WI38 (cell line): ENCODE data around the gene KLHL14.

Experiments used
- H3K4me3 ChIP-seq: 2 replicates; pipeline ENCODE4 v1.5.1; 2011; ENCODE audit warnings: low read depth, mild to moderate bottlenecking, control low read depth, low read length
- TF ChIP-seq, protein P1 (sequence below): IDR thresholded peaks from 2 replicates; pipeline ENCODE4 v1.5.1; 2012; ENCODE audit warnings: low read depth, mild to moderate bottlenecking, control low read depth, low read length

The KLHL14 gene

GRCh38 chr18:32777049-32777448, 4.2 kb upstream of the KLHL14 start:
- TF ChIP-seq, protein P1, sequence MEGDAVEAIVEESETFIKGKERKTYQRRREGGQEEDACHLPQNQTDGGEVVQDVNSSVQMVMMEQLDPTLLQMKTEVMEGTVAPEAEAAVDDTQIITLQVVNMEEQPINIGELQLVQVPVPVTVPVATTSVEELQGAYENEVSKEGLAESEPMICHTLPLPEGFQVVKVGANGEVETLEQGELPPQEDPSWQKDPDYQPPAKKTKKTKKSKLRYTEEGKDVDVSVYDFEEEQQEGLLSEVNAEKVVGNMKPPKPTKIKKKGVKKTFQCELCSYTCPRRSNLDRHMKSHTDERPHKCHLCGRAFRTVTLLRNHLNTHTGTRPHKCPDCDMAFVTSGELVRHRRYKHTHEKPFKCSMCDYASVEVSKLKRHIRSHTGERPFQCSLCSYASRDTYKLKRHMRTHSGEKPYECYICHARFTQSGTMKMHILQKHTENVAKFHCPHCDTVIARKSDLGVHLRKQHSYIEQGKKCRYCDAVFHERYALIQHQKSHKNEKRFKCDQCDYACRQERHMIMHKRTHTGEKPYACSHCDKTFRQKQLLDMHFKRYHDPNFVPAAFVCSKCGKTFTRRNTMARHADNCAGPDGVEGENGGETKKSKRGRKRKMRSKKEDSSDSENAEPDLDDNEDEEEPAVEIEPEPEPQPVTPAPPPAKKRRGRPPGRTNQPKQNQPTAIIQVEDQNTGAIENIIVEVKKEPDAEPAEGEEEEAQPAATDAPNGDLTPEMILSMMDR, result no peak
- no peak overlapping the region for H3K4me3 ChIP-seq

- no peak overlapping the region for H3K4me3 ChIP-seq
- TF ChIP-seq, protein P1, result no peak
Observed at GRCh38 chr18:32776561-32776960, 3.7 kb upstream of the KLHL14 start.

DNA sequence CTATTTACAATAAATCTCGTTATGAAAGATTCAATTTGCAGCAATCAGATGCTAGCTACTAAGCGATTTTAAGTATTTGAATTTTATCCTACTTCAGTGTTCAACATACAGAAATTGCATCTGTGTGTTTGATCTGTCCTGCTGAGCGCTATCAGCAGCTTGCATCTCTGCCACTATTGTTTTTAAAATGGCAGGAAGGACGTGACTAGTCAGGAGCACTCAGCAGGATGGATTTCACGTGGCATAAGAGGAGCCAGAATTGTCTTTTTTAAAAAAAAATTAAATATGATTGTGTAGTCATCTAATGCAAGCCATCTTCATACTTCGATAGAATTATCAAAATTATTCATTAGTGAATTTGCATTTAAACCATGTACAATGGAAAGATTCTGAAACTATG, 2.8 kb upstream of the KLHL14 start:
- H3K4me3 ChIP-seq, result no peak overlapping the region
- TF ChIP-seq, protein P1, result no peak

DNA sequence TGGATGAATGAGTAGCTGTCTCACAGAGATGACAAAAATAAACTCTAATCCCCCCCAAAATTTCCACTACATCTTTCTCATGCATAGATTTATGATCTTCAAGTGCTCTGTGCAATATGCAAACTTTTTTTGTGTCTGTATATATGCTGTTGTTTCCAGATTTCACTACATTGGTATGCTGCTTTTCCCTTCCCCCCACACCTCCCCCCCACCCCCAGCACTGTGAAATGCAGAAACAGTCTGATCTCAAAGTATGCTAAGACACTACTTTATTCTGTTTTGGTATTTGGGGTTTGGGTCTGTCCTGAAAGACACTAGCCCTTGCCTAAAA, 524 bp upstream of the KLHL14 start:
- H3K4me3 ChIP-seq, result no peak overlapping the region
- TF ChIP-seq, protein P1, result no peak

GRCh38 chr18:32771871-32772580, 797 bp downstream of the KLHL14 start:
- TF ChIP-seq, protein P1, result no peak
- no peak overlapping the region for H3K4me3 ChIP-seq

GRCh38 chr18:32771169-32771751, 1.6 kb downstream of the KLHL14 start:
- TF ChIP-seq, protein P1, result no peak
- no peak overlapping the region for H3K4me3 ChIP-seq

DNA sequence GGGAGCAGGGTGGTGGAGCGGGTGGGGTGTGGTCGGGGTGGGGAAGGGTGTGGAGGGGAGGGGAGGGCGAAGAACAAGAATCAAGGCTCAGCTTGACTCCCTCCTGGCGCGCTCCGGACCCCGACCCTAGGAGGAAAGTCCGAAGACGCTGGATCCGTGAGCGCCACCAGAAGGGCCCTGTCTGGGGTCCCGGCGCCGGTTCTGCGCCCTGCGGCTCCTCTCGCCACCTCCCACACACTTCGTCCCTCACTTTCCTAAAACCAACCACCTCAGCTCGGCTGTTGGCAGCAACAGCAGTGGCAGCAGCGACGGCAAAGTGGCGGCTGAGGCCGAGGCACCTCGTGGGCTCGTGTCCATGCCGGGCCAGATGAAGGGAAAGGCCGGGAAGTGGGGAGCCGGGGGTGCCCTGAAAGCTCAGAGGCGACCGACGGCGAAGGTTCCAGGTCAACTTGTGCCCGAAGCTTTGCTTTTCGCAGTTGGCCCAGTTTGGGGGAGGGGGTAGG, 2.1 kb downstream of the KLHL14 start:
- H3K4me3 ChIP-seq, result no peak overlapping the region
- TF ChIP-seq, protein P1, result no peak
